GM12872 (cell line): ENCODE measurements around the gene THAP8.

ENCODE experiments used
- CTCF ChIP-seq: IDR thresholded peaks from 3 replicates; pipeline ENCODE4 v1.5.1; 2011; ENCODE audit warnings: low read depth, mild to moderate bottlenecking, low read length, moderate library complexity; ENCODE audit not compliant: insufficient read depth

Gene THAP8

GRCh38 chr19:36049080-36049698 is 4.9 kb downstream of the THAP8 start:
- no peak for TF ChIP-seq CTCF

- TF ChIP-seq CTCF: no peak
Observed at GRCh38 chr19:36047835-36048234, 6.2 kb downstream of the THAP8 start.

- TF ChIP-seq CTCF: no peak
Observed at GRCh38 chr19:36046443-36047050, 7.5 kb downstream of the THAP8 start.

GRCh38 chr19:36043952-36044351 is 10.1 kb downstream of the THAP8 start:
- no peak for TF ChIP-seq CTCF

GRCh38 chr19:36041831-36042230 is 12.3 kb downstream of the THAP8 start:
- TF ChIP-seq CTCF: no peak

- no peak for TF ChIP-seq CTCF
Observed at GRCh38 chr19:36040495-36040894, 13.6 kb downstream of the THAP8 start.

GRCh38 chr19:36032251-36033104 is 21.6 kb downstream of the THAP8 start, which contains the start of gene CLIP3:
CLIP3 (minus strand) TSS chr19:36032873; CDS start chr19:36032357, 516 bp downstream.
- TF ChIP-seq CTCF: no peak
